ENCODE results near the gene ANKRD26.

ANKRD26 gene

GRCh38 chr10:26959841-26960240, 140.5 kb downstream of the ANKRD26 start:
- H3K4me3 ChIP-seq (ENCODE audit: low read depth, low read length) = no peak overlapping the region
- TF ChIP-seq CTCF (IDR thresholded peaks at IDR 0.05; ENCODE audit: low read depth, low read length) = no peak
